ENCODE results near the gene OR13J1.

DNA sequence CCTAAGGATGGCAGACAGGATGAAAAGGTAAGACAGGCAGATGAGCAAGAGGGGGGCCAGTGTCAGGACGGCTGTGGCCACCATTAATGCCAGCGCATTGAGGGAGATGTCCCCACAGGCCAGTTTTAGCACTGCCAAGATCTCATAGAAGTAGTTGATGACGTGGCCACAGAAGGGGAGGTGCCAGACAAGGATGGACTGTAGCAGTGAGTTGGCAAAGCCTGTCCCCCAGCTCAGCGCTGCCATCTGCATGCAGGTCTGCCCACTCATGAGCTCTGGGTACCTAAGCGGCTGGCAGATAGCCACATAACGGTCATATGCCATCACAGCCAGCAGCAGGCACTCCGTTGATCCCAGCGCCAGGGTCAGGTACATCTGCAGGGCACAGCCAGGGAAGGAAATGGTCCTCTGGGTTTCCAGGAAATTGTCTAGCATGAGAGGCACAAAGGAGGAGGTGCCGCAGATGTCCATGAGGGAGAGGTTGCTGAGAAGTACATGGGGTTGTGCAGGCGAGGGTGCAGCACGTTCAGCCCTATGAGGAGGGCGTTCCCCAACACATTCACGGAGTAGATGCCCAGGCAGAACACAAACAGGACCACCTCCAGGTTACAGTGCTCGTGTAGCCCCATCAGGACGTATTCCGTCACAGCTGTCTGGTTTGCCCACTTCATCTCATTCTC, 10.8 kb downstream of the OR13J1 start:
- TF ChIP-seq CTCF (IDR thresholded peaks at IDR 0.05; ENCODE audit: low read depth, low read length) (no peak), EZH2phosphoT487 (IDR thresholded peaks at IDR 0.05; ENCODE audit: low read depth) (no peak)

Data from OCI-LY3 (cell line).